ENCODE results near the gene IVD. TPM values are rescaled to one million over a fixed set of nuclear protein-coding genes. Genes with fewer than 3 reads are reported as not detected.

Gene IVD
- polyA plus RNA-seq, 1 experiment: 63.9 TPM

DNA sequence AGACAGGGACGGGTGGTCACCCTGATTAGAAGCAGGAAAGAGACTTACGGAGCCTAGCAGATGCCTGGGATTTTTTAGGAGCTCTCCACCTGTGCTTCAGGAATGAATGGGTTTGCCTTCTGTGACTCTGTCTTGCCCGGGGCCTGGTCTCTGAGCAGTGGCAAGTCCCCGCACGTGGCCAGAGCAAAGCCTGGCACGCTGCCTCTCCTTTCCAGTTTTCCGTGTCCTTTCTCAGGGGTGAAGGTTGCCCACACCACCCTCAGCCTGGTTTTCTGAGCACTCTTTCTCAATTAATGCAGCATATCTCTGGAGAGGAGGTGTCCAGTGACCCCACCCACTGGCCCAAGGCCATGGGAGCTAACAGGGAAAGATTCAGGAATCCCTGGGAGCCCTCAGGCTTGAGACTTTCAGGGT is 50.7 kb downstream of the IVD start:
- DNase-seq (ENCODE audit: low read depth): no peak
- CTCF ChIA-PET: interaction anchor here (0.7 to 1.1 kb wide), 2 partner anchors 10 to 112 kb away, joined by 3 read pairs; no protein-coding TSS in a partner anchor
- no peaks in the 10 kb centered on the region for H3K27me3 ChIP-seq (ENCODE audit: control insufficient read depth, insufficient read depth, low read length)
- H3K36me3 ChIP-seq (ENCODE audit: control insufficient read depth, insufficient read depth, low read length): peaks cover 14% of the 10 kb centered on the region
- POLR2A ChIA-PET: interaction anchor here (0.5 kb wide), 1 partner anchor 36 kb away, joined by 4 read pairs; no protein-coding TSS in a partner anchor
- no peak for TF ChIP-seq CTCF (IDR thresholded peaks at IDR 0.05; ENCODE audit: insufficient read depth, low read depth, low read length)
- no peak overlapping the region for H3K4me3 ChIP-seq (ENCODE audit: low read depth, low read length)

DNA sequence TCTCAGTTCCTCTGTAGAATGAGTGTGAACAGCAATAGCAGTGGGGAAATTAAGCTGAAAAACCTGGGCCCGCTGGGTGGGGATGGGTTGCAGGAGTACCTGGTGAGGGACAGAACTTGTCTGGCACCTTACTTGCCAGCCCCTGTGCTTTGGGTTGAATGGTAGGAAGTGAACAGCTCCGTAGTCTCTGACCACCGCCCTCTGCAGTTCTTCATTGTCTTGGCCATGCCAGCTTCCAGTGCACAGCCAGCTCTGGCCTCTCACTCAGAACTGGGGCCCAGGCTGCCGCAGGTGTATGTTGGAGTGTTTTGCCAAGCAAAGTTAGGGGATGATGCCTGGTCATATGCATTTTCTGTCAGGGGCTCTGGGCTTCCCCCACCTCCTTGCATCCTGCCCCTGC is 51.1 kb downstream of the IVD start:
- no peak for DNase-seq (ENCODE audit: low read depth)
- H3K4me3 ChIP-seq (ENCODE audit: low read depth, low read length): no peak overlapping the region
- POLR2A ChIA-PET: interaction anchor here (0.5 kb wide), 1 partner anchor 36 kb away, joined by 4 read pairs; no protein-coding TSS in a partner anchor
- CTCF ChIA-PET: interaction anchor here (0.7 kb wide), 1 partner anchor 11 kb away, joined by 3 read pairs; no protein-coding TSS in a partner anchor
- H3K27me3 ChIP-seq (ENCODE audit: control insufficient read depth, insufficient read depth, low read length): no peaks in the 10 kb centered on the region
- H3K36me3 ChIP-seq (ENCODE audit: control insufficient read depth, insufficient read depth, low read length): peaks cover 14% of the 10 kb centered on the region
- TF ChIP-seq CTCF (IDR thresholded peaks at IDR 0.05; ENCODE audit: insufficient read depth, low read depth, low read length): no peak

GRCh38 chr15:40458495-40459371 is 53.1 kb downstream of the IVD start:
- Histone ChIP-seq H3K27me3 (ENCODE audit: control insufficient read depth, insufficient read depth, low read length) (no peaks in the 10 kb centered on the region), H3K4me3 (ENCODE audit: low read depth, low read length) (no peak overlapping the region), H3K36me3 (ENCODE audit: control insufficient read depth, insufficient read depth, low read length) (peaks cover 20% of the 10 kb centered on the region)
- DNase-seq (ENCODE audit: low read depth): no peak
- ChIA-PET CTCF (interaction anchor here (0.6 to 1.5 kb wide), 2 partner anchors 14 to 48 kb away, joined by 3 to 5 read pairs; no protein-coding TSS in a partner anchor), POLR2A (no interaction called here)
- TF ChIP-seq CTCF (IDR thresholded peaks at IDR 0.05; ENCODE audit: insufficient read depth, low read depth, low read length): no peak

- peaks cover 27% of the 10 kb centered on the region for H3K36me3 ChIP-seq (ENCODE audit: control insufficient read depth, insufficient read depth, low read length)
- ChIA-PET POLR2A (no interaction called here), CTCF (no interaction called here)
- DNase-seq (ENCODE audit: low read depth): no peak
- no peaks in the 10 kb centered on the region for H3K27me3 ChIP-seq (ENCODE audit: control insufficient read depth, insufficient read depth, low read length)
- TF ChIP-seq CTCF (IDR thresholded peaks at IDR 0.05; ENCODE audit: insufficient read depth, low read depth, low read length): no peak
- H3K4me3 ChIP-seq (ENCODE audit: low read depth, low read length): no peak overlapping the region
Observed at GRCh38 chr15:40459391-40460015, 53.9 kb downstream of the IVD start.

DNA sequence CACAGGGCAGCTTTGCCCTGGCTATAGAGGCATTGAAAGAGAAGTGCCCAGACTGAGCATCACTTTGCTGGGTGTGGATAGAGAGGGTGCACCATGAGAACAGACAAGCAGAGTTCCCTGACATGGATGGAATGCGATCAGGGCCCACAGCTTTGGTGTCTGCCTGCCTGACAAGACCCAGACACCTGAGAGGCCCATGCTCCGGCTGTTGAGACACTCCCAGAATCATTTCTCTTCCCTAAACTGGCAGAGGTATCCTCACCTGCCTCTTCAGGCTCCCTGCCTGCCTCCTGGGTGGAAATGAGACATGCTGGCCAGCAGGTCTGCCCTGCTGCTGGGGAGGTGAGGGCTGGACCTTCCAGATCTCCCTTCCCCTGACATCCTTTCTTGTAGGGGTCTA is 54.8 kb downstream of the IVD start:
- POLR2A ChIA-PET: no interaction called here
- H3K27me3 ChIP-seq (ENCODE audit: control insufficient read depth, insufficient read depth, low read length): no peaks in the 10 kb centered on the region
- CTCF ChIA-PET: interaction anchor here (0.7 kb wide), 1 partner anchor 18 kb away, joined by 3 read pairs; no protein-coding TSS in a partner anchor

More for the DNA sequence above, 54.8 kb downstream of the IVD start:
- Histone ChIP-seq H3K4me3 (ENCODE audit: low read depth, low read length) (no peak overlapping the region), H3K36me3 (ENCODE audit: control insufficient read depth, insufficient read depth, low read length) (peaks cover 31% of the 10 kb centered on the region)
- no peak for TF ChIP-seq CTCF (IDR thresholded peaks at IDR 0.05; ENCODE audit: insufficient read depth, low read depth, low read length)
- DNase-seq (ENCODE audit: low read depth): no peak
